GM03348 (cell line): Measurements from ENCODE around the gene FOXA3.
A peak's percentile ranks its signal among the peaks of the same experiment; 100 is the strongest.
"Not testable (repeated sequence)": the region's sequence is repeated elsewhere in the genome, so short reads cannot be mapped to it uniquely, and the experiment has no call there.

Source experiments
- DNase-seq: peaks from one replicate; pipeline ENCODE4 v3.0.0; 2012; ENCODE audit warnings: low spot score

Gene FOXA3

GRCh38 chr19:45890877-45891276 is 26.8 kb downstream of the FOXA3 start:
- DNase-seq = no peak

- no peak for DNase-seq
Observed at GRCh38 chr19:45895519-45895972, 31.4 kb downstream of the FOXA3 start.

- not testable (repeated sequence) for DNase-seq
Observed at GRCh38 chr19:45895983-45896599, 32.0 kb downstream of the FOXA3 start.

- no peak for DNase-seq
Observed at GRCh38 chr19:45897261-45897812, 33.2 kb downstream of the FOXA3 start.

- DNase-seq = no peak
Observed at GRCh38 chr19:45899253-45899652, 35.1 kb downstream of the FOXA3 start.

GRCh38 chr19:45899919-45900589 is 35.9 kb downstream of the FOXA3 start:
- DNase-seq = no peak

GRCh38 chr19:45900738-45901431 is 36.8 kb downstream of the FOXA3 start:
- no peak for DNase-seq

- DNase-seq = peak; percentile 62
Observed at GRCh38 chr19:45901432-45901911, 37.3 kb downstream of the FOXA3 start.

GRCh38 chr19:45901912-45902650 is 38.0 kb downstream of the FOXA3 start, which contains the start of gene MYPOP:
TSS of gene MYPOP (minus strand) at chr19:45902613. CDS start at chr19:45901773, 840 bp downstream.
- no peak for DNase-seq

GRCh38 chr19:45902651-45903625 is 38.8 kb downstream of the FOXA3 start:
- peak; percentile 100 for DNase-seq

- no peak for DNase-seq
Observed at GRCh38 chr19:45905011-45905410, 40.9 kb downstream of the FOXA3 start.

GRCh38 chr19:45906221-45906620 is 42.1 kb downstream of the FOXA3 start:
- no peak for DNase-seq

- DNase-seq = no peak
Observed at GRCh38 chr19:45908956-45909355, 44.8 kb downstream of the FOXA3 start.

- DNase-seq = no peak
Observed at GRCh38 chr19:45911291-45911690, 47.2 kb downstream of the FOXA3 start.

- DNase-seq = no peak
Observed at GRCh38 chr19:45913874-45914830, 50.0 kb downstream of the FOXA3 start, which contains the start of gene NANOS2. TSS of gene NANOS2 (minus strand) at chr19:45914778. CDS start at chr19:45914693, 85 bp downstream.

- no peak for DNase-seq
Observed at GRCh38 chr19:45917421-45918091, 53.4 kb downstream of the FOXA3 start.

- DNase-seq = no peak
Observed at GRCh38 chr19:45918721-45919120, 54.6 kb downstream of the FOXA3 start.

- DNase-seq = no peak
Observed at GRCh38 chr19:45919678-45920077, 55.6 kb downstream of the FOXA3 start.

GRCh38 chr19:45920458-45920857 is 56.3 kb downstream of the FOXA3 start:
- DNase-seq = no peak
